GM19240 (cell line): ENCODE data around the gene POP4.
"Not testable (repeated sequence)": the region's sequence is repeated elsewhere in the genome, so short reads cannot be mapped to it uniquely, and the experiment has no call there.

Experiments
- DNase-seq: peaks from one replicate; pipeline ENCODE4 v3.0.0; 2011; ENCODE audit warnings: low spot score; ENCODE audit not compliant: insufficient read length

The POP4 gene

DNA sequence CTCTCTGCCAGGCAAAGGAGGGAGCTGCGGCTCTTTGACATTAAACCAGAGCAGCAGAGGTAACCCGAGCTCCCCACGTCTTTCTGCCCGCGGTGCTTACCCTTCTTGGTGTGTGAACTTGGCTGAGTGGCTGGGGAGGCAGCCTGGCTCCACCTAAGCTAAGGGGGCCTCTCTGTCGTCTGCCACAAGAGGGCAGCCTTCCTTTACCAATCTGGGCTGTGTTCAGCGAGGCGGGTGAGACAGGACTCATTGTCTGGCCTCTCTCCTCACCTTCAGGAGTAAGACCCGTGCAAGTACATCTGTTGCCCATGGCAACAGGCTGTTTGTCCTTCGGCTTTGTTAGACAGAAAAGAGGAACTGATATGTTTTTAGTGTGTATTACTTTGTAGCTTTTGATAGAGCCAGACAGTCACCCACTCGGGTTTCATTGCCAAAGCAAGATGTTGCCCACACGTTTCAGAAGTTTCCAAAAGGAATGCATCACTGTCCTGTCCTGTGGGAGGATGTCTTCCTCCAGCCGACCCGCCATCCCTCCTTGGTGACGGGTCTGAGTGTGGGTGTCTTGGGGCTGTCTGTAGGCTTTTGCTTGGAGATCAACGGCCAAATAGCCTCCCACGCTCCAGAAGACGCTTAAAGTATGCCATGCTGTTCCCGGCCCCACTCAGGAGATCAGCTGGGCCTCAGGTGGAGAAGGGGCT is 4.6 kb downstream of the POP4 start:
- peak; percentile 86 for DNase-seq

DNA sequence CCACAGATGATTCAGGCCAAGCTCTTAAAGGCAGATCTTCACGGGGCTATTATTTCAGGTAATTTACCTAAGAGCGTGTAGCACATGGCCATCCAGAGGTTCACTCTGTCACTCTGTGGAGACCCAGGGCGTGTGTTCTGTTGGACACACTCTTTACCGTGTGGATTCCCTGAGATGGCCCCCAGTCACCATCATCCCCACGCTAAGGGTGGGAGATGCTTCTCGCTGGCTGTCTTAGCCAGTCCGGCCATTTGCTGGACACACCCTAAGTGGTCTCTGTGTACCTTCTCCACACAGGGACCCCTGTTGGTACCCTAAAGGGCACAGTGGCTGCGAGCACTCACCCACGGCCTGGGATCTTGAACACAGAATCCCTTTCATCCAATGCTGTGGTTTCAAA is 6.0 kb downstream of the POP4 start:
- no peak for DNase-seq

DNA sequence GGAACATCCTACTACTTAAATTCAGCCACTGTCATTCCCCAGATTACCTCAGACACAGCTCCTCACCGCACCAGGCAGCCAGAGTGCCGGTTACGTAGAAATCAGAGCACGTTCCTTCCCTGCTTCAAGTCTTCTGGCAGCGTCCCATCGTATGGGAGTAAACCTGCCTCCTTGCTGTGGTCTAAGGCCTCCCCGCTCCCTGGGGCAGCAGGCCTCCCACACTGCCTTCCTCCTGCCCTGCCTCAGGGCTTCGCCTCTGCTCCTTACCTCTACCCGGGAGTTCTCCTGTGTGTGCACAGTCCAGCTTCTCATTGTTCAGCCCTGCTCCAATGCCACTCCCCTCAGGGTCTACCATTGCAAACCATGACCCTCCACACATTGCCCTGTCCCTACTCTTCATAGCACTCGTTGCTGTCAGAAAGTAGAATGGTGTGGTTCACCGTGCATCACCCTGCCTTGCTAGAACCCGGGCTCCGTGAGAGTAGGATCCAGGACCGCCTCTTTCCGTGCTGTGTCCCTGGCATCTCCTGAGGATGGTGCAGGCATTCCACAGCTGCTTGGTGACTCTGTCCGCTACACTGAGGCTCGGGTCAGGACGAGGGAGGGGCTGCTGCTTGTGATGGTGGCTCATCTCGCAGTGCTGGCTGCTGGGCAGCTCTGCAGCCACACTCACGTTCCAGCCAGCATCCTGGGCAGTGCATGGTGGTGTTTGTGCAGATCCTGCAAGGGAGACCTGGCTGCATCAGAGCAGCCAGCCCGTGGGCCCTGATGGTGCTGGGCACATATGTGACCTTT is 6.9 kb downstream of the POP4 start:
- no peak for DNase-seq

DNA sequence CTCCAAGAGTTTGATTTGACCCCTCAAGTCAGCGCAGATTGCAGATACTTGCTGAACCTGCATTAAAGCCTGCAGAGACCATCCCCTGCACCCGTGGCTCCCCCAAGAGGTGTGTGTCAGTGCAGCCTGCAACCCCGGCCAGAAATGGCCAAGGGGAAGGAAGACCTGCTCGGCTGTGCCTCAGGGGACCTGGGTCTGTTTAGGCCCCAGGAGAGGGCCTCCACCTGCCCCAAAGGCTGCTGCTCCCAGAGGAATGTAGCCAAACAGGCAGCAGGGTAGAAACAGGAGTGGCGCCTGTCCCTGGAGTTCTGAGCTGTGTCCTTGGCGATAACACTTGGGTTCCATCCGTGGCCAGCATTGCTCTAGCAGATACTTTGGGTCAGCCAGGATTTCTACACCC is 8.0 kb downstream of the POP4 start:
- no peak for DNase-seq

DNA sequence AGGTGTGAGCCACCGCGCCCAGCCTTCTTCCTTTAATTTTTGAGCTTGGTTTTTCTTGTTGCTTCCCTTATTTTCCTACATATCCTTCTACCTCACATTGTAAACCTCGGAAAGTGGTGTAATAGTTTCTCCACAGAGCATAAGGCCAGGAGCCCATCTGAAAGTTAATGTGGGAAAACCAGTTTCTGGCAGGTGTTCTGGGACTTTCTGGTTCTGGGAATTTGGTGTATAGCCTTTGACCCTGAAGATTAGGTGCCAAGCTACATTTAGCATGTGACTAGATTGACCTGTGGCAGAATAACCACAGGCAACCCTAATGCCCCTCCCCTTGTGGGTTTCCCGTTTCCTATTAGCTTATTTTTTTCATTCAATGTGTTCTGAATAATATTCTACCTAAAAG is 8.7 kb downstream of the POP4 start:
- DNase-seq, result no peak

DNA sequence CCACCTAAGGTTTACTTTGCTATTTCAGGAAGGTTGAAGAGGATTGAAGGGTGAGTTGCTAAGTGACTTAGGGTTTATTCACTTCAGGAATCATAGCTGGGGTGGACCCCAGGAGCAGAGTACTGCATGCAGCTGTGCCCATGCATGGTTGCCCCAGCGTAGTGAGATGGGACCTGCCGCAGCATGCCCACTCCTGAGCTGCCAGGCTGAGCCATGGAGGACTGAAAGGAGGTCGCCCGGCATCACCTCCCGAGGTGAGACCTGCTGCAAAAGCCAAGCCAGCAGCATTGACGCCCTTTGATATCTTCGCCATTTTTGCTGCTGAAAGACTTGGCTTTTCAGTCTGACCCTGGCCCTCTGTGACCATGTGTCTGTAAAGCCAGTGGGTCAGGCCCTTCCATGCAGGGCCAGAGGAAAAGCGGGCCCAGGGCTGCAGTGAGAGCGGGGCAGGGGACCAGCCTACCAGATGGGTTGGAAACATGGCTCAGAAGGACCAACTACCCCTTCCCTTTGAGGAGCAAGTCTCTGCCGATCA is 9.9 kb downstream of the POP4 start:
- no peak for DNase-seq

DNA sequence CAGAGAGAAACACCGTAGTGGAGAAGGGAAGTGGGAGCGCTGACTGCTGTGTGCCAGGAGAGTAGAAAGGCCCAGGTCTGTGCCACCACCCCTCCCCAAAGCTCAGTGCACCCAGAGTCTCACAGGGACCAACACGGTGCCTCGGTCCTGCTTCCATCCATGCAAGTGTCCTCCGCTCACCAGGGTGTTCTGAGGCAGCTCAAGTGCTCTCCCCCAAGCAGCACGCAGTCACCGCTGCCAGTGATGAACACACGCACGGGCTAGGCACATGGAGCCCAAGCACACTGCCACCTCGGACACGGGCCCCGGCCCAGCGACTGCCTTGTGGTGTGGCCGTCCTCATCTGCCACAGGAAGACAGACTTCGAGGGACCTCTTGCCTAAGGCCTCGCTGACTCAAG is 10.5 kb downstream of the POP4 start:
- no peak for DNase-seq

DNA sequence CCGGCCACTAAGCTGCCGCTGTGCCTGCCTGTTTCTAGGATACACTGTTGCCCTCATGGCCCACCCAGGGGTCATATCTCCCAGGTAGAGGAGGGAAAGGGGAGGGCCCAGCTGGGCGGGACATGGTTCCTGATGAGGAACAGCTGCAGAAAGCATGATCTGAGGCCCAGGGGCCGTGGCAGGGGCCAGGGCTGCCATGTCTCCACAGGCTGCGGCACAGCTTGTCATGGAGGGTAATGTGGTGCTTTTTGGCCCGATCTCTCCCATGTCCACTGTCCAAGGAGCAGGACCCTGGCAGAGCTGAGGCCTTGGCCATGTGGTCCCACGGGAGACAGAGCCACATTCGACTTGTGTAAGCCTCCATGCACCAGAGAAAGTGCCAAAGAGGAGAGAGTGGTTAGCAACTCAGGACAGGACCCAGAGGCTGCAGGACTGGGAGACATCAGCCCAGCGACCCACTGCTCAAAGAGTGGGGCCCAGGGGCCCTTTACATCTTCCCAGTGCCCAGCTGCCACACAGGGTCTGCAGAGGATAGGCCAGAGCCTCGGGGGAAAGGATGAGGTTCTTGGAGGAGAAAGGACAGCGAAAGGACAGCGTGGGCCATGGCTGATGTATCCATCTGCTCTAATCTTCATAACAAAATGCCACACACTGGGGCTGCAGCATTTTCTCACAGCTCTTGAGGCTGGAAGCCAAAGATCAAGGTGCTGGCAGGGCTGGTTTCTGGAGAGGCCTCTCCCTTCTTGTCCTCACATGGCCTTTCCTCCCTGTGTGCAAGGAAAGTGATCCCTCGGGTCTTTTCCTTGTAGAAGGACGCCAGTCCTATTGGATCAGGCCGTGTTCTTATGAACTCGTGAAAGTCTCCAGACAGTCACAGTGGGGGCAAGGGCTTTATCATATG is 11.5 kb downstream of the POP4 start:
- no peak for DNase-seq

DNA sequence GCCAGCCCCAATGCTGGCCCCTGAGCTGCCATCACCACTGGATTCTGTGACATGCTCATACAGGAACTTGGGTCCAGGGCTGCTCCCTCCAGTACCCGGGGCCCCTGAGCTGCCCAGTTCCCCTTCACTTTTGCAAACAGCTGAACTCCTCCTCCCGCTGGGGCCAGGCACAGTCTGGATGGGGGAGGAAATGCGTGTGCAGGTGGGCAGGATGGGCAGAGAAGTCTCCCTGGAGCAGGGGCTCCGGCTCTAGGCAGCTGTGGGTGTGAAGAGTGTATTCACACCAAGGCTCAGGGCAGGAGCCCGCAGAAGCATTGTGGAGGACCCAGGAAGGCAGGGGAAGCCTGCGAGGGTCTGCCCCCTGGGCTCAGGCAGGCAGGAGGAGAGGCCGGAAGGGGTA is 12.4 kb downstream of the POP4 start:
- no peak for DNase-seq

DNA sequence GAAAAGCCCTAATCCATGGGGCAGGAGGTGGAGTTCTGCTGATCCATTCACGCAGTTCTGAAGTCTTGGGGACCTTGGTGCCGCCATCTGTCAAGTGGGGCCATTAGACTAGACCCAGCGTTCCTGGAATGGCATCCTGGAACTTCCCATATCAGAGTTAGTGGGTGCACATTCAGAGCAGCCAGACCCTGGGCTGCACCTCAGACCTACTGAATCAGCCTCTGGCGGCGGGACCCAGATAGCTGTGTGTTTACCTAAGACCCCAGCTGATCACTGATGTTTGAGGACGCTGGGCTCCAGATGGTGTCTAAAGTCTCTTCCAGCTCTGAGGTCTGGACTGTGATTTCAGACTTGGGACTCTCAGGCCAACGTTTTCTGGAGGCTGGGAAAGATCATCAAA is 12.8 kb downstream of the POP4 start:
- no peak for DNase-seq

DNA sequence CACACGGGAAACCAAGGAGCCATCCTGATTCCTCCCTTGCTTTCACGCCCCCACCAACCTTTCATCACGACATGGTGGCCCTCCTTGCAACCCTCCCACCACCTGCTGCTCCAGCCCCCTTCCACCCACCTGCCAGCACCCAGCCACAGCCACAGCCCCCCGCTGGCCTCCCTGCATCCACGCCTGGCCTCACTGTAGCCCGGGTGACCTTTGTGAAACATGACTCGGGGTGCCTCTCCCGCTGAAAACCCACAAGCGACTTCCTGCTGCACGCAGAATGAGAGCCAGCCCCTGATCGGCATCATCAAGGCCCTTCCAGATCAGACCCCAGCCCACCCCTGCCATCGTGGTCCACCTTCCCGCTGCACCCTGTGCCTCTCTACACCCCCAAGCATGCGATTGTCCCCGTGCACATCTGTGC is 14.9 kb downstream of the POP4 start:
- no peak for DNase-seq

DNA sequence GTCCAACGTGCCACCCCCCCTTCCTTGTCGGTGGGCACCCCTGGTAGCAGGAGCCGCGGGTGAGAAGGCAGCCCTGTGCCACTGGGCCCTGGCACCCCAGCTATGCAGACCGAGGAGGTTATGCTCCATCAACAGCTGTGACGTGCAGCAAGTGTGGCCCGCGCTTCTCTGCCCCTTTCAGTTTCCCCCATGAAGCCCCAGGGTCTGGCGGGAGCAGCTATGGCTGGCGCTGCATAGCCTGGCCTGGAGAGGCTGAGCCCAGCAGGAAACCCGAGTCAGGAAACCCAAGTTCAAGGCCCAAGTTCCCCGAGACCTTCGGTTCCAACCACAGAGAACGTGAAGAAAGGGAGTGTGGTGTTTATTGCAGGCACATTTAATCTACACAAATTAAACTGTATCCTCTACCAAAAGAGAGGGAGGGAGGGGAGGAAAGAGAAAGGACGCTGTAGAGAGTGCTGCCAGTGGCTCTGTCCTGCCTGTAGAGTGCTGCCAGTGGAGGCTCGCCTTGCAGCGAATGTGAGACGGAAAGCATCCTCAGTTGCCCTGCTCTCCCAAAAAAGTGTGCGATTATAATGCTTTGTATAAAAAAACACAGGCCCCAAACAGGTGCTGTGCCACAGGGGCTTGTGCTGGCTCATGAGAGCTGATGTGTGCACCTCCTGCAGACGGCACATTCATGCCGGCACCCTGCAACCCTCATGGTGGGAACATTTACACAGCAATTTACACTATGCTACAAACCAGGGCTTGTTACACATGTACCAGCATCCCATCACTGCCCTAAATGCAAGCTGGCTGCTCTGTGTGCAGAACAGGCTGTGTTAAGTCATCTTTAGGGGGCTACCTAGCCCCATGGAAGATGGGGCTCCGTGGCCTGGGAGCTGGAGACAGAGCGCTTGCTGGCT is 16.3 kb downstream of the POP4 start:
- no peak for DNase-seq

DNA sequence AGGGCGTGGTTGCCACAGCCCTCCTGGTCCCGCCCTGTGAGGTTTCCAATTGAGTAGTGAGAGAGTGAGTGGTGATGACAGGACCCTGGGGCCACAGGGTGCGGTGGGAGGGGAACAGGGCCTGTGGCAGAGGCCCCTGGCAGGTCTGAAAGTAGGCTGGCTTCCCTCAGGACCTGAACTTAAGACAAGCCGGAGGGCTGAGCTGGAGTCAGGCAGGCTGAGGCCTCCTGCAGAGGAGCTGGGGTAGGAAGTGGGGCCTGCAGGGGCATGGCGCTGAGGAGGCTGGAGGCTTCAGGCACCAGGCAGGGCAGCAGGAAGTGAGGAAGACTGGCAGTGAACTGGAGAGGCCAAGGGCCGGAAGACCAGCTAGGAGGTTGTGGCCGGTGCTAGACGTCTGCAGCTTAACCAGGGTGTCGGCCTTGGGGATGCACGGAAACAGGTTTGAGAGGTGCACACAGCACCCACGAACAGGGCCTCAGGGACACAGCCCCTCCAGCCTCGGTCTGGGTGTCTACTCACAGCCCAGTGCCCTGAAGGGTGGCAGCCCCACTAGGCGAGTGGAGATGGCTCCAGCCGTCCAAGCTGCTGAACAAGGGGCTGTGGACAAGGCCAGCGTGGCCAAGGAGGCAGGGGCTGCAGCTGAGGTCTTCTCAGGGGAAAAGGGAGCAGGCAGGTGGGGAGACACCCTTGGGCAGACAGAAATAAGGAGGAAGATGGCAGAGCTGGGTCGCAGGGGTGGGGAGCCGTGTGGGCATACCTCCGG is 17.8 kb downstream of the POP4 start:
- DNase-seq, result no peak

DNA sequence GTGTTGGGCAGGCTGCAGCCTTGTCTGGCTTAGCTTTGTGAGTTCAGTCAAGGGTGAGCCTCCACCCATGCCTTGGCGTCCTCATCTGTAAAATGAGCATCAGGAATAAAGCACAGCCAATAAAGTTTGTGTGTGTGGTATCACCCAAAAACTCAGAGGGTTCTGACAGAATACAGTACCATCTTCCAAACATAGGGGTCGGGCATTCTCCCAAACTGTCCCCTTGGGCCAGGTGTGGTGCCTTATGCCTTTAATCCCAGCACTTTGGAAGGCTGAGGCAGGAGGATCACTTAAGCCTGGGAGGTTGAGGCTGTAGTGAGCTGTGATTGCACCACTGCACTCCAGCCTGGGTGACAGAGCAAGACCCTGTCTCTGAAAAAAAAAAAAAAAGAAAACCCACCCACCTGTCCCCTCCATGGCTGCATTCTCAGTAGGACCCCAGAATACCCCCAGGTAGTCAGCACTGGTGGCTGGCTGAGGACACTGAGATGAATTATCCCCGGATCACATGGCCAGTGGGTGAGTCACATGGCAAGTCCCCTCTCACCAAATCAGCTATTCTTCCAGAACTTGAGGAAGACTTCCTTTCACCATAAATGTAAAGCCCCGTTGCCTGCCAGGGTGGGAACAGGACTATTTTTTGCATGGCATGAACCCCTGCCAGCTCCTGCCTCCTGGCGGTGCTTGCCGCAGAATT is 18.6 kb downstream of the POP4 start:
- no peak for DNase-seq

DNA sequence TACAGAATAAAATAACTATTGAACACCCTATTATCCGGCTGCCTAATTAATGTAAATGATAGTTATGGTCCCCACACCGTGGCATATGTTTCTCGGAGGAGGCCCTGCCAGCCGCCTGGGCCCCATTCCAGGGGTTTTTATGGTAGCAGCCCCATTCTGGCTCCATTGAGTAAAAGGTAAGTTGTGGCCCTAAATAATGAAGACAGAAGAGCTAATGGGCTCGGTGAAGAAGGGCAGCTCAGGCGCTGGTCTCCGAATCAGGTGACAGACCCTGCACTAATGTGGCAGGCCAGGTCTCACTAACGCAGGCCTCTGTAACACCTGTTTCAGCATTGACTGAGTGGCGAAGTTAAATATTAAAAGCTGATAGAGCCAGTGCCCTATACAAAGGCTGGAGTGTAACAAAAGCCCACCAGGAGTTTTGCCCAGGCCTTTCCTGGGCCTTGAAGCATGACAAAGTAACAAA is 19.1 kb downstream of the POP4 start:
- DNase-seq, result no peak

DNA sequence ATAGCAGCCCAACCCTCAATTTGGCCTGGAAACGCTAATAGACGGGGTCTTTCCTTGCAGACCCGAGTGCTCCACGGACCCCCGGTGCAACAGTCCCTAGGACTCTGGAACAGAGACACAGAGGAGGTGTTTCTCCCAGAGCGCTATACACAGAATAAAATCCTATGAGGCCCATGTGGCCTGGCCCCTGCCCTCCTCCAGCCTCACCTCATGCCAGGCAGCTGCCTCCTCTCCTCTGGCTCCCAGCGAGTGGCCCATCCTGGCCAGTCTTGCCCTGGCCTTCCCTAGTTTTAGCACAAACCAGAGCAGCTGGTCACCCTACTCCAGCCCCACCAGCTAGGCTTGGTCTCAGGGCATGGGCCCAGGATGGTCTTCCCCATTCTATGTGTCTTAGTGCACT is 20.3 kb downstream of the POP4 start:
- DNase-seq, result no peak

DNA sequence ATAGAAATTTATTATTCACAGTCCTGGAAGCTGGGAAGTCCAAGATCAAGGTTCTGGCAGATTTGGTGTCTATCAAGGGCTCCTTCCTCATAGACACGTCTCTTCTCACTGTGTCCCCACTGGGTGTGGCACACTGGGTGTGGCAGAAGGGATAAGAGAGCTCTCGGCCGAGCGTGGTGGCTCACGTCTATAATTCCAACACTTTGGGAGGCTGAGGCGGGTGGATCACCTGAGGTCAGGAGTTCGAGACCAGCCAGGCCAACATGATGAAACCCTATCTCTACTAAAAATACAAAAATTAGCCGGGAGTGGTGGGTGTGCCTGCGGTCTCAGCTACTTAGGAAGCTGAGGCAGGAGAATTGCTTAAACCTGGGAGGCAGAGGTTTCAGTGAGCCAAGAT is 20.7 kb downstream of the POP4 start:
- not testable (repeated sequence) for DNase-seq

DNA sequence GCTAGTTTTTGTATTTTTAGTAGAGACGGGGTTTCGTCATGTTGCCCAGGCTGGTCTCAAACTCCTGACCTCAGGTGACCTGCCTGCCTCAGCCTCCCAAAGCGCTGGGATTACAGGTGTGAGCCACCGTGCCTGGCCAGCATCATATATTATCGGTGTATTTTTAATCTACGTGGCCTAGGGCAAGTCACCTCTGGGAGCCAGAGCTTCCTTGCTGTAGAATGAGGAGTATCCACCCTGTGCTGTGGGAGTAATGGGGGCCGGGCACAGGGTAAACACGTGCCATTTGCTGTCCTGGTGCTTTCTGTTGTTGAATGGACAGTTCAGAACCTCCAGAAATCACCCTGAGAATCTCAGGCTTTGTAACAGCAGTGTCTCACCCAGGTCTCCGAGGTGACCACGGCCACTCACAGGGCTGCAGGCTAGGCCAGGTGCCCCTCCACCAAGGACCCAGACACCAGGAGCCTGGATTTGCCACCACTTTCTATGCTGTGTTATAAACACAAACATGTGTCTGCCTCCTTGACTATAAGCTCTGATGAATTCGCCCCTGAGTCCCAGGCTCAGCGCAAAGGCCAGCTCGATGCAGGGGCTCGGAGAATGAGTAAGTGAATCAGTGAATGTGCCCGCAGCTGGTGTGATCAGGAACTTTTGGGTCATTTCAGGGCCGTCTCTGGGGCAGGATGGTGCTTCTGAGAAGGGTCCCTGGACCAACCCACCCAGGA is 22.7 kb downstream of the POP4 start:
- DNase-seq, result no peak
